Glomerular visceral epithelial cell (primary cell): ENCODE data around the gene PHACTR4.
A peak's percentile ranks its signal among the peaks of the same experiment; 100 is the strongest.
"Not testable (repeated sequence)": the region's sequence is repeated elsewhere in the genome, so short reads cannot be mapped to it uniquely, and the experiment has no call there.

Source experiments
- DNase-seq: peaks from one replicate; pipeline ENCODE4 v3.0.0-alpha.2; 2016; ENCODE audit errors: extremely low spot score

PHACTR4 gene

GRCh38 chr1:28428990-28429520, 59.5 kb downstream of the PHACTR4 start:
- DNase-seq, result no peak

GRCh38 chr1:28436211-28436769, 66.8 kb downstream of the PHACTR4 start:
- DNase-seq, result no peak

GRCh38 chr1:28437264-28437923, 67.9 kb downstream of the PHACTR4 start:
- DNase-seq, result peak; percentile 91

- DNase-seq, result peak; percentile 96
These were observed 68.6 kb downstream of the PHACTR4 start for GRCh38 chr1:28437924-28438699.

- DNase-seq, result no peak
These were observed 69.8 kb downstream of the PHACTR4 start for GRCh38 chr1:28439320-28439719.

GRCh38 chr1:28441674-28442073, 72.1 kb downstream of the PHACTR4 start:
- no peak for DNase-seq

GRCh38 chr1:28443550-28443949, 74.0 kb downstream of the PHACTR4 start:
- no peak for DNase-seq

GRCh38 chr1:28447679-28448078, 78.1 kb downstream of the PHACTR4 start:
- DNase-seq, result no peak

- DNase-seq, result not testable (repeated sequence)
These were observed 78.6 kb downstream of the PHACTR4 start for GRCh38 chr1:28448094-28448611.

- no peak for DNase-seq
These were observed 80.4 kb downstream of the PHACTR4 start for GRCh38 chr1:28449904-28450303.

GRCh38 chr1:28450561-28450960, 81.0 kb downstream of the PHACTR4 start:
- no peak for DNase-seq

- DNase-seq, result no peak
These were observed 81.5 kb downstream of the PHACTR4 start for GRCh38 chr1:28451011-28451410.

- DNase-seq, result peak; percentile 42
These were observed 86.5 kb downstream of the PHACTR4 start for GRCh38 chr1:28456078-28456477.

GRCh38 chr1:28457678-28458077, 88.1 kb downstream of the PHACTR4 start:
- no peak for DNase-seq

- DNase-seq, result no peak
These were observed 89.0 kb downstream of the PHACTR4 start for GRCh38 chr1:28458237-28459228.

GRCh38 chr1:28466226-28466778, 96.8 kb downstream of the PHACTR4 start:
- DNase-seq, result no peak

- DNase-seq, result no peak
These were observed 100.6 kb downstream of the PHACTR4 start for GRCh38 chr1:28470146-28470545.

GRCh38 chr1:28479497-28479896, 110.0 kb downstream of the PHACTR4 start:
- DNase-seq, result not testable (repeated sequence)

- no peak for DNase-seq
These were observed 110.8 kb downstream of the PHACTR4 start for GRCh38 chr1:28480308-28480707.

GRCh38 chr1:28482138-28482537, 112.6 kb downstream of the PHACTR4 start:
- DNase-seq, result no peak

GRCh38 chr1:28482702-28483101, 113.2 kb downstream of the PHACTR4 start:
- no peak for DNase-seq
